Measurements from ENCODE around the gene EHBP1. TPM values are rescaled to one million over a fixed set of nuclear protein-coding genes. Genes with fewer than 3 reads are reported as not detected.

Gene EHBP1
- total and polyA plus RNA-seq, 2 donors (not counting 3 experiments of a cell fraction or from before 2014, with no cell fraction given), result 8.4 to 34.8 TPM

DNA sequence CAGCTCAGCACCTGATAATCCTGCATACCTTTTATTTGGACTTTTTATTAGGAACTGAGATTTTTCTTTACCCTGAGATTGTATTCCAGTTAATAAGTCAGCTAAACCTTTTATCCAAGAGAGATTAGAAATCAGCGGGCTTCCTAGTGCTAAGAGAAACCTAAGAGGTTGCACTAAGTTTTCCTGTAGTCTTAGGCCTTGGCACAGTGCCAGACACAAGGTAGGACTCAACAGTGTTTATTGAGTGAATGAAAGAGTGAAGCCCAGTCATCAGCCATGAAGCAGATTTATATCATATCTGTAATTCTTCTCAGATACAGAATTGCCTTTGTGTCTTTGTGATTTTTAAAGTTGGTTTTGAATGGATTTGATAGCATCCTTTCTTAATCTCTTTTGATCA, 358.7 kb downstream of the EHBP1 start:
- dilution Hi-C loops (cut with MboI; ENCODE audit: extremely low pct_ligation_motif_present, low sequenced_read_pairs) (no loop called here), intact Hi-C loops (cut with micrococcal nuclease) (loop anchor here (5.0 to 10.0 kb wide), 2 partner anchors 361 to 423 kb away; no protein-coding TSS in a partner anchor)
- Histone ChIP-seq H4K20me1 (replicated peaks; ENCODE audit: control insufficient read depth, extremely low read depth, insufficient read depth, low read length) (no peaks in the 10 kb centered on the region), H2AFZ (ENCODE audit: low read depth, low read length) (no peak overlapping the region), H3K9me1 (replicated peaks; ENCODE audit: control insufficient read depth, extremely low read depth, insufficient read depth, low read length) (no peaks in the 10 kb centered on the region), H3K4me1 (ENCODE audit: control insufficient read depth, extremely low read depth, insufficient read depth, low read length) (no peaks in the 10 kb centered on the region), H3K27me3 (ENCODE audit: control insufficient read depth in 2 of 2, insufficient read depth in 2 of 2, low read length in 2 of 2) (peaks cover 51 to 93% of the 10 kb centered on the region in 2 experiments), H3K4me3 (replicated peaks in 1 of 3; ENCODE audit: insufficient read depth in 1 of 3, low read depth in 1 of 3, low read length in 3 of 3) (no peak overlapping the region), H3K9ac (replicated peaks; ENCODE audit: extremely low read depth, insufficient read depth, low read length) (no peak overlapping the region), H3K4me2 (ENCODE audit: insufficient read depth, low read length) (no peak overlapping the region), H3K79me2 (ENCODE audit: control insufficient read depth, insufficient read depth, low read length) (no peaks in the 10 kb centered on the region), H3K27ac (ENCODE audit: insufficient read depth, low read depth, low read length) (no peak overlapping the region), H3K36me3 (ENCODE audit: control insufficient read depth in 2 of 2, extremely low read depth in 1 of 2, insufficient read depth in 2 of 2, low read length in 2 of 2) (no peaks in the 10 kb centered on the region), H3K9me3 (replicated peaks; ENCODE audit: control insufficient read depth, insufficient read depth, low read length) (no peaks in the 10 kb centered on the region)
- no peak for DNase-seq (ENCODE audit: low read depth, low spot score)
- no TSS peak for BruUV-seq (replicated peaks)
- no peak for FAIRE-seq
- ChIA-PET CTCF (no interaction called here), POLR2A (no interaction called here)
- no peak for TF ChIP-seq JUN (IDR thresholded peaks at IDR 0.05; ENCODE audit: borderline replicate concordance, insufficient read depth, insufficient read length, low read depth)
- no peak for TF ChIP-seq GATA2 (IDR thresholded peaks at IDR 0.05; ENCODE audit: insufficient read depth, insufficient read length, low read depth, low read length)
- TF ChIP-seq POLR2A (IDR thresholded peaks at IDR 0.05; ENCODE audit: low read depth, low read length), result no peak
- TF ChIP-seq MYC (IDR thresholded peaks at IDR 0.05; ENCODE audit: low read depth, low read length), result no peak
- TF ChIP-seq POLR2AphosphoS5 (IDR thresholded peaks at IDR 0.05; ENCODE audit: insufficient read depth, low read depth, low read length), result no peak
- TF ChIP-seq, protein P1, sequence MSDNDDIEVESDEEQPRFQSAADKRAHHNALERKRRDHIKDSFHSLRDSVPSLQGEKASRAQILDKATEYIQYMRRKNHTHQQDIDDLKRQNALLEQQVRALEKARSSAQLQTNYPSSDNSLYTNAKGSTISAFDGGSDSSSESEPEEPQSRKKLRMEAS (IDR thresholded peaks at IDR 0.05; ENCODE audit: insufficient read depth, insufficient read length), result no peak
- TF ChIP-seq FOS (IDR thresholded peaks at IDR 0.05; ENCODE audit: borderline replicate concordance, insufficient read depth, low read length), result no peak
- TF ChIP-seq EZH2 (IDR thresholded peaks at IDR 0.05; ENCODE audit: borderline replicate concordance, low read depth, low read length, severe bottlenecking), result no peak
- TF ChIP-seq, protein P2, sequence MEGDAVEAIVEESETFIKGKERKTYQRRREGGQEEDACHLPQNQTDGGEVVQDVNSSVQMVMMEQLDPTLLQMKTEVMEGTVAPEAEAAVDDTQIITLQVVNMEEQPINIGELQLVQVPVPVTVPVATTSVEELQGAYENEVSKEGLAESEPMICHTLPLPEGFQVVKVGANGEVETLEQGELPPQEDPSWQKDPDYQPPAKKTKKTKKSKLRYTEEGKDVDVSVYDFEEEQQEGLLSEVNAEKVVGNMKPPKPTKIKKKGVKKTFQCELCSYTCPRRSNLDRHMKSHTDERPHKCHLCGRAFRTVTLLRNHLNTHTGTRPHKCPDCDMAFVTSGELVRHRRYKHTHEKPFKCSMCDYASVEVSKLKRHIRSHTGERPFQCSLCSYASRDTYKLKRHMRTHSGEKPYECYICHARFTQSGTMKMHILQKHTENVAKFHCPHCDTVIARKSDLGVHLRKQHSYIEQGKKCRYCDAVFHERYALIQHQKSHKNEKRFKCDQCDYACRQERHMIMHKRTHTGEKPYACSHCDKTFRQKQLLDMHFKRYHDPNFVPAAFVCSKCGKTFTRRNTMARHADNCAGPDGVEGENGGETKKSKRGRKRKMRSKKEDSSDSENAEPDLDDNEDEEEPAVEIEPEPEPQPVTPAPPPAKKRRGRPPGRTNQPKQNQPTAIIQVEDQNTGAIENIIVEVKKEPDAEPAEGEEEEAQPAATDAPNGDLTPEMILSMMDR (IDR thresholded peaks at IDR 0.05; ENCODE audit: extremely low read depth in 1 of 2, insufficient read depth in 1 of 2, low read depth in 1 of 2, low read length in 2 of 2), result no peak
